HG03457 (cell line): ENCODE measurements around the gene PKD1L1.
"Not testable (repeated sequence)": the region's sequence is repeated elsewhere in the genome, so short reads cannot be mapped to it uniquely, and the experiment has no call there.

ENCODE experiments used
- ATAC-seq: cut with Tn5 transposase; IDR thresholded peaks from one replicate; pipeline ENCODE4 v1.9.1; 2021; ENCODE audit warnings: moderate number of reproducible peaks; ENCODE audit not compliant: unreplicated experiment

The PKD1L1 gene

DNA sequence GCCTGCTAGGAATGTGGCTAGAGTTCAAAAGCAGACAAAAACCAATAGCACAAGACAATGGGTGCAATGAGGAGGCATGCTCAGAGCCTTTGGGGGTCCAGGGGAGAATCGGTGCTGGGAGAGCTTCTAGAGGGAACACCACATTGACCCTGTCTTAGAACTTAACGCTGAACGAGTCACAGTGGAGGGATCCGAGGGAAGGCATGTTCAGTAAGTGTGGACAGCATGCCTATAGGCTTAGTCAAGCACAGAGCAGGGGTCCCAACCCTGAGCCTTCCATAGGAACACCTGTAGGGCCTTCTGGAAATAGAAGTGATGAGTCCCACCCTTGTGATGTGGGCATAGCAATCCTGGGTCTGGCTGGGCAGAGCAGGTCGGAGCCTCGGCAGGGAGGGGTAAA, 148.7 kb downstream of the PKD1L1 start:
- ATAC-seq = no peak

DNA sequence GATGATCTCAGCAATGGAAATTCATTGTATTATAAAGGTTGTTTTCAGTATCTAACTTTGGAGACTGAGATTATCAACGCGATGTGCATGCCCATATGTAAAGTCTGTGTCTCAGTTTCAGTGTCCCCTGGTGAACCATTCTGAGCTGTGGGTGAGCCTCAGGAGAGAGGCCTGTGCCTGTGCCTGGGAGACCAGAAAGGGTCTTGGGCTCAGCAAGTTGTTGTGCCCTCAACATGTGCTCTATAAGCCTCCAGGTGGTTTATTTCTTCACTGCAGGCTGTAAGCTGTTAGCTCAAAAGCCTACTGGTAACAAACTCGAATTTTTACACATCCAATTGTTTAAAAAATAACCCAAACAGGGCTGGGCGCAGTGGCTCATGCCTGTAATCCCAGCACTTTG, 151.9 kb downstream of the PKD1L1 start:
- no peak for ATAC-seq

DNA sequence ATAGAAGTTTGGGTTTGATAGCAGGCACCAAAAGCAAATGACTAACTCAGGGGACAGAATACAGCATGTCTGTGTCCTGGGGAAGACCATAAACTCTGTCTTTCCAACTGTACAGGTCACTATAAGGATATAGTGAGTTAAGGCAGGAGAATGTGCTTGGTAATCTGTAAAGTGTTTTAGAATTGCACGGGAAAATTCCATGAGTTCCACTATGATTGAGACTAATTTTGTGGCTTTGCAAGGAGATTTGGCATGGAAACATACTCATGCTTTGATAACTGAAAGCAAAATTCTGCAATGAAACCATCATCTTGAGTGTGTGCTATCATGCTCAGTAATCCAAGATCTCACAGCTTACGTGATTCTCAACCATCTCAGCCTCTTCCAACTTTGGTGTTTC, 152.6 kb downstream of the PKD1L1 start:
- ATAC-seq = no peak

DNA sequence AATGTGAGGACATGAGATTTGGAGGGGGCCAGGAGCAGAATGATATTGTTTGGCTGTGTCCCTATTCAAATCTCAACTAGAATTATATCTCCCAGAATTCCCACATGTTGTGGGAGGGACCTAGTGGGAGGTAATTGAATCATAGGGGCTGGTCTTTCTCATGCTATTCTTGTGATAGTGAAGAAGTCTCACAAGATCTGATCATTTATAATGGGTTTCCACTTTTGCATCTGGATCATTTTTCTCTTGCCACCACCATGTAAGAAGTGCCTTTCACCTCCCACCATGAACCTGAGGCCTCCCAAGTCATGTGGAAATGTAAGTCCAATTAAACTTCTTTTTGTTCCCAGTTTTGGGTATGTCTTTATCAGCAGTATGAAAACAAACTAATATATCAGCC, 153.1 kb downstream of the PKD1L1 start:
- not testable (repeated sequence) for ATAC-seq

DNA sequence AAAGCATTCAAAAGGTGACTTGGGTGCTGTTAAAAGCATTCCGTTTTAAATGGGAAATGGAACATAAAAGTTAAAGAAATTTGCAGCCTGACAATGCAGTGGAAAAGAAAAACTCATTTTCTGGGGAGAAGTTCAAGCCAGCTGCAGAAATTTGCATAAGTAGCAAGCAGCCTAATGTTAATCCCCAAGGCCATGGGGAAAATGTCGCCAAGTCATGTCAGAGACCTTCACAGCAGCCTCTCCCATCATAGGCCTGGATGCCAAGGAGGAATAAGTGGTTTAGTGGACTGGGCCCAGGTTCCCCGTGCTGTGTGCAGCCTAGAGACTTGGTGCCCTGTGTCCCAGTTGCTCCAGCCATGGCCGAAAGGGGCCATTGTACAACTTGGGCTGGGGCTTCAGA, 154.2 kb downstream of the PKD1L1 start:
- ATAC-seq = no peak

DNA sequence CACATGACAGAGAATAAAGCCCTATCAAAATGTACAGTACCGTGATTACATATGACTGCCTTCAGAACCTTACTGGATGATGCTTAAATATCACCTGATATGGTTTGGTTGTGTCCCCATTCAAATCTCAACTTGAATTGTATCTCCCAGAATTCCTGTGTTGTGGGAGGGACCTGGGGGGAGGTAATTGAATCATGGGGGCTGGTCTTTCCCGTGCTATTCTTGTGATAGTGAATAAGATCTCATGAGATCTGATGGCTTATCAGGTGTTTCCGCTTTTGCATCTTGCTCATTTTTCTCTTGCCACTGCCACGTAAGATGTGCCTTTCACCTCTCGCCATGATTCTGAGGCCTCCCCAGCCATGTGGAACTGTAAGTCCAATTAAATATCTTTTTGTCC, 155.1 kb downstream of the PKD1L1 start:
- ATAC-seq = not testable (repeated sequence)

DNA sequence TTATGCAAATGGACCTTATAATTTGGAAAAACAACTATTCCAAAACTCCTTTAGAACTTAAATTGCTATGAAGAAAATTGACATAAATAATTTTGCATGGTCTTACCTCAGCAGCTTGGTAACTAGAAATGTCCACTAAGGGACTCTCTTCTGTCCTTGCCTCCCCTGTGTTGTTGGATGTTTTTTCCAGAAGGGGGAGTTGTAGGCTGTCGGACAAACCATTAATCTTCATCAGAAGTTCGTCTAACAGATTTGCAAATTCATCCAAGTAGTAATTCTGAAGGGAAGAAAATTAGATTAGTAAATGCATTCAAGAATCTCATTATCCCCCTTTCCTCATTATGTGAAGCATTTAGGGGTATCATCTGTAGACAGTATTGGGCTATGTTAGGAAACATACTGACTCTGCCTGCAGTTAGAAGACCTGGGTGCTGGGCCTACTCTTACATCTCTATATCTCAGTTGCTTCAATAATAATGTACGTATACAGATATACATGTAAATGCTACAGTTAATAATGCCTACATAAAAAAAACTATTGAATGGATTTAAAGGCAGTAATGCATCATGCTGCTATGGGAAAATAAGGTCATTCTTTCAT, 155.6 kb downstream of the PKD1L1 start:
- no peak for ATAC-seq

DNA sequence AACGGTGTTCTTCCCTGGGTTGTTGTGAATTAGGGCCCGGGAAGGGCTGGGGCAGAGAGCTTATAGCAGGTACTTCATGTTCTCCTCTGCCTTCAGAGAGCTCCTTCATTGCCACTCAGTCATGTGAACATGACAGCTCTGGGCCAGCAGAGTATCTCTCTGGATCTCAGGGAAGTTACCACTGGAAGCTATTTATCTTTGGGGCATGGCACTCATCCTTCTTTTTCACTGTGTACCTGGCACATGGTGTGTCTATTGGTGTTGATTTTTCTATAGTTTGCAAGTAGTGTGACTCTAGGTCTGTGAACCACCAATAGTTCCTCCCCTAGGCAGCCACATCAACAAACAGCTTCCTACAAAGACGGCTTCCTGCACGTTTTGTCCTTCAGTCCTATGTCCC, 156.6 kb downstream of the PKD1L1 start:
- no peak for ATAC-seq

DNA sequence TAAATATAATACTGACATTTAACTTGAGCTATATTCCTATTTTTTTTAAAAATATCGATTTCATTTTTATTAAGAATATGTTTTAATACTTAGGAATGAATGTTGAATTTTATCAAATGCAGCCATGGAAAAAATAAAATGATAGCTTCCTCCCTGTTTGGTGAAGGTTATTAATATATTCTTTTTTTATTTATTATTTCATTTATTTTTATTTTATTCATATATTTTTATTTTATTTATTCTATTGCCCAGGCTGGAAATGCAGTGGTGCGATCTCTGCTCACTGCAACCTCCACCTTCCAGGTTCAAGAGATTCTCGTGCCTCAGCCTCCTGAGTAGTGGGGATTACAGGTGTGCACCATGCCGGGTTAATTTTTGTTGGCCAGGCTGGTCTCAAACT, 160.2 kb downstream of the PKD1L1 start:
- ATAC-seq = no peak

DNA sequence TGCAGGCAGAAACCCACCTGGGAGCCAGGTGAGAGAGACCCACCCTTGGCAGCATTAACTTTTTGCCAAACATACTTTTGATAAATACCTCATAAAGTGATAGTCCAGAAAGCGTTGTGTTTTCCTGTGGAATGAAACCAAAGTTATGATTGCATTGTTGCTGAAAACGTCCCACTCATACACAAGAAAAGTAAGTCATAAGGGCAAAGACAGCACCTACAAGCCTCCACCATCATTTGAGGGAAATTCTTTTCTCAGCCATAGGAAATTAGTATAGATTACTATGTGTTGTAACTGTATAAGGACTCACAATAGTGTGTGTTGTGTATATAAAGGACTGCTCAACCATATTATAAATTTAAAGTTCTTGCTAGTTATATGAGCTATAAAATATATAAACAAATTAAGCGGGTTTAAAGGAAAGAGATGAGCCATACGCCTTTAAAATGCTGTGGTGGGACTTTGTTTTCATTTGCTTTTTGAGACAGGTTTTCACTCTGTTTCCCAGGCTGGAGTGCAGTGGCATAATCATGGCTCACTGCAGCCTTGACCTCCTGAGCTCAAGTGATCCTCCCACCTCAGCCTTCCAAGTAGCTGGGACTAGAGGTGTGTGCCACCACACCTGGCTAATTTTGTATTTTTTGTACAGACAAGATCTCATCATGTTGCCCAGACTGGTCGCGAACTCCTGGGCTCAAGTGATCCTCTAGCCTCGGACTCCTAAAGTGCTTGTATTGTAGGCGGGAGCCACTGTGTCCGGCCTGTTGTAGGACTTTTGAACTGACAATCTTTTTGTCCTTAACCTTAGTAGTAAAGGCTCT, 160.8 kb downstream of the PKD1L1 start:
- ATAC-seq = no peak

DNA sequence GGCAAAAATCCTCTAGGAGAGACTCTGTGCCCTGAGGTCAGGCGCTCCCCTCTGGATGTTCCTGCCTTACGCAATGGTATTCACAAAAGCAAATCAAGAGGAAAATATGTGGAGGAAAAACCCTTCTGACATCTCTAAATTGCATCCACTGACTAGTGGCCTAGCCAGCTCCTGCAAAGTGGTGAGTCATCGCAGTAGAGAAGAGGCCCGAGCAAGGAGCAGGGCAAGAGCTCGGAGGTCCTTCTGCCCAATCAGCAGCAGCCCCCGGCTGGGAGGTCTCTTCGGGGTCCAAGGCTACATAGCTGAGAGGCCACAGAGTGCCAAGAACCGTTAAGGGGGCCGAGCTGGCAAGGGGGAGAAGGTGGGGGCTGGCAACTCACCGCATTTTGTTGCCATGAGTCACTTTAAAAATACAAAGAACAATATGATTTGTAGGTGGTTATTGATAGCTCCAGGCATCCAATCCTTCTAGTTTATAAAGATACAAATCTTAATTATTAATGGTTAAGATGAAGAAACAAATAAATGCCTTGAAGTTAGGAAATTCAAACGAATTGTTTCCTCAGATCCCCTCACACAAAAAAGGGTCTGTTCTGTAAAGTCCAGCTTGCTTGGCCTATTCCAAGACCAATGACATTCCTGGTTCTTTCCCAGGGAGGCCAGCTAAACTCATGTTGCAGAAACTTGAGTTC, 161.6 kb downstream of the PKD1L1 start:
- ATAC-seq = no peak

DNA sequence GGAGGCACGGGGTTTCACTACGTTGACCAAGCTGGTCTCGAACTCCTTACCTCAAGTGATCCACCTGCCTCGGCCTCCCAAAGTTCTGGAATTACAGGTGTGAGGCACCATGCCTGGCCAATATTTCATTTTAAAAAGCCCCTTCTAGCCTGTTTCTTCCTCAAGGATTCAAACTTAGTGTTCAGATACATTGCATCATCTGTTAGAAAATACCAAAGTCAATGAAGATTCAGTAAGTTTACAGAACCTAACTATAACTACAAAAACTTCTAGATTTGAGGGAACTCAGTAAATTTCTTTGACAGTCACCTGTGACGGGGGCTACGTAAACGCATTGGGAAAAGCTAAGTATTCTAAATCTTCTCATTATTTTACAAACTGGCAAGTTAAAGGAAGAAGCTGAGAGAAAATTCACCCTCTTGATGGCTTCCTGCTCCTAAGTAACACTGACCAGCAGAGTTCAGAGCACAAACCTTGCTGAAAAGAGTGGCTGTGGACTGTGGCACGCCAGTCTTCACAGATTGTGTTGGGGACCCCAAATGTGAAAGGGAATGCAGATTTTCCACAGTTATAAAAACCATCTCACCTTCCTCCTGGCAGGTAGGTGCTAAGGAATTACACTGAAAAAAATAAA, 162.2 kb downstream of the PKD1L1 start:
- no peak for ATAC-seq

DNA sequence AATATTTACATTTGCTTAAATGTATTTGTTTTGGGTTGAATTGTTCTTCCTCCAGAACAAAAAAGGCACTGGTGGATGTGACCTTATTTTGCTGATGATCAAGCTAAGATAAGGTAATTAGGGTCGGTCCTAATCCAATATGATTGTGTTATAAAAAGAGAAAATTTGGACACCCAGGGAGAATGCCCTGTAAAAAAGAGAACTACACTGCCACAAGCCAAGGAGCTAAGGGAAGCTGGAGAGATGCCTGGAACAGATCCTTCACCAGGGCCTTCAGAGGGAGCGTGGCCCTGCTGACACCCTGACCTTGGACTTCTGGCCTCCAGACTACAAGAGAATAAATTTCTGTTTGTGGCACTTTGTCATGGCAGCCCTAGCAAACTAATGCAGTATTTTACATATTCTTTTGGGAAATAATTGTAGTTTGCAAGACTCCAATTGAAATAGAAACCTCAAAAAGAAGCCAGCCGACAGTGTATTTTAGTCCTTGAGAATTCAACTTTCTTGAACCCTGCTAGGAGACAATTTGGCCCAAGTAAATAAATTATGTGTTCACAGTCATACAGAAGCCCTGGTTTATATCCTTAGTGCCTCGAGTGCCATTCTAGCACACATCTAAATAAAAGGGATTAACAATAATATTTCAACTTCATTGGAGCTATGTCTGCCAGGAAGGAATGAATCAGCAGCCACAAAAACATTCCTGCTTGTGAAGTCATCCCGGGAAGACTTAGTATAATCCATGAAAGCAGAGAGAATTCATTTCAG, 164.6 kb downstream of the PKD1L1 start:
- no peak for ATAC-seq

DNA sequence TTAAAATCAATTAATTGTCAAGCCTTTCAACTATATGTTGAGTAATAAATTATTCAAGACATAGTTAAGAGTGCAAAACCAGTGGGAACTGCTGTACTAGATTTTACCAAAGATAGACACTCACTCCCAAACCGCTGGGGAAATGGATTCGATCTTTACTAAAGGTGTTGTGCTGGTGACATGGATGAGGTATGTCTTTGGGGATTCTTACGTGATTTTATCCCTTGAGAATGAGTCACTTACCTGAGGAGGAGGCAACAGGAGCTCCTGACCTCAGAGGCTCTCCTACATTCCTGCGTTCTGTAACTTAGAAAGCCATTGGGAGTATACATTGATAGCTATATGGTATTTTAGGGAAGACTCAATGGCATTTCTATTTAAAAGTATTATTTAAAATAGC, 165.5 kb downstream of the PKD1L1 start:
- no peak for ATAC-seq

DNA sequence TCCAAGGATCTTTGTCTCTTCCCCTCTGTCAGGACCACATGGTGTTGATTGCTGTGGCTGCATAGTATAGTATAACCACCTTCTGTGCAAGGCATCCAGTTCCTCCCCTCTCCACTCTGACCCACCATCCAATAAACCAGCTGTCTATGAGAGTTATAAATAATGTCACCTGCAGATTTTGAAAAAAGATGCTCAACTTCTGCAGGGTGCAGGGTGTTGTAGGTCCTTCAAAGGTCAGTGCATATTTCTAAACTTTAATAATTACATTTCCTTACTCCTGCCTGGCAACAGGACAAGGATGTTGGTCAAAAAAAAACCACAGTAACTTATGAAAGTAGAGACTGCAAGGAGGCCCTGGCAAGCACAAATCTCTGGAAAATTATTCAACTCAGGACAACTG, 166.2 kb downstream of the PKD1L1 start:
- no peak for ATAC-seq

DNA sequence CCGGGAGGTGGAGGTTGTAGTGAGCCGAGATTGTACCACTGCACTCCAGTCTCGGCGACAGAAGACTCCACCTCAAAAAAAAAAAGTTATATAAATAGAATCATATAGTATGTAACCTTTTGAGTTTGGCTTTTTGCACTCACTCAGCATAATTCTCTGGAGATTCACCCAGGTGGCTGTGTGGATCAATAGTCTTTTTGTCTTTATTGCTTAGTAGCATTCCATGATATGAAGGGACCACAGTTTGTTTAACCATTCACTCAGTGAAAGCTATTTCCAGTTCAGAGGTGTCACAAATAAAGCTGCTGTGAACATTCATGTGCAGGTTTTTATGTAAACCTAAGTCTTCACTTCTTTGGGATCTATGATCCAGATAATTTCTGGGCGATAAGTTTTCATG, 167.7 kb downstream of the PKD1L1 start:
- no peak for ATAC-seq

DNA sequence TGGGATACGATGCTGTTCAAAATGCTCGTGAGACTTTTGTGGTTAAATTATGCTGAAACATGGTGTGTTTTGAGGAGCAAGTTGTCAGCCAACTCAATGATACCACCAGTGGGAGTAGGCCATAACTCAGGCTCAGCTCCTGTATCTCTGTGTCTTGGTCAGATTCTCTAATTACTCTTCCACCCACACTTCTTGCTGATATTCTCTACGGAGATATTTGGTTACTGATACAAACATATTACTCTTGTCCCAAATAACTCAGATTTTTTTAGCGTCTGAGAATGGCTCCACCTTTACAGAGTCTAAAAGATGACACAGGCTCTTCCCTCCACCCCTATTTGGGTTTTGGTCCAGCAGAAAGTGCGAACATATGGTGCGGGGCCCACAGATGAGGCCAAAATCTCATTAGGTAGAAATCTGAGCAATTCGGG, 168.9 kb downstream of the PKD1L1 start:
- no peak for ATAC-seq

DNA sequence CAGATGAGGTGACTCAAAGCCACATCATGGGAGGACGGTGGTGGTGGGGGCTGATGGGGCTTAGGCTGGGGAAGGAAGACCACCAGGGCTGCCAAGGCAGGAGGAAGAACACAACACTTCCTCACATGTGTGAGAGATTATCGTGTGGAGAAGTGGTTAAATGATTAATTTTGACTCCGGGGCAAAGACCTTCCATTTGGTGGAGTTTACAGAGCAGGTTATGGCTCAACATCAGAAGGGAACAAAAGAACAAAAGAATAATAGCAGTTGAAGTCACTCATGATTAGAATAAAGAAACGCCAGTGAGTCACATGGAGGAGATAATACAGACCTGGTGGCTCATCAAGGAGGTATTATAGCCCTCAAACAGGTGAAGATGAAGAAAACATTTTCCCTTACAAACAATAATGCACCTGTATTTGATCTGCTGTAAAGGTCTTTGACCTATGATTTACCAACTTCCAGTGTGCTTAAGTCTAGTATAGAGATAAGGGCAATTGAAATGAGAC, 170.1 kb downstream of the PKD1L1 start:
- ATAC-seq = no peak

DNA sequence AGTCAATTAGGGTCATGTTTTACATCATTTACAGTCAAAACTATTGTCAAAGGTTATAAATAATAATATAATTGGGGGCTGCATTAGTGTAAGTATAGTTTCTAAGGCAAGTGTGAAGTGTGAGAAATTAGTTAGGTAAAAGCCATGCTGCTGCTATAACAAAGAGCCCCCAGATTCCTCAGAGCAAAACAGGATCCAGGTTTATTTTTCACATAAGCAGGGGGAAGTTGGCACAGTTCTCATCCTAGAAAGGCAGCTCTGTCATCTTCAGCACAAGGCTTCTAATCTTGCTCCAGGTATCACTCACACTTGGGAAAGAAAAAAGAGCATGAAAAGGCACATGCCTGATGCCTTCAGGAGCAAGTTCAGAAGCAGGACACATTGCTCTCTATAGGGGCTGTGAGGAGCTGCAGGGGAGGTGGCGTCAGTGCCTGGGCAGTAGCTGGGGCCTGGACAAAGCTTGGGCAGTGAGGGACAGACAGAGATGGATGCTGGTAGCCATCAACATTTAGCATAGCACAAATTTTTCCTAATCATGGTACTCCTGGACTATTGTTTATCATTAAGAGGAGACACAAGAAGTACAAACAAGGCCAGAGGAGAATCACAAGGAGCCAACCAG, 170.6 kb downstream of the PKD1L1 start:
- no peak for ATAC-seq

DNA sequence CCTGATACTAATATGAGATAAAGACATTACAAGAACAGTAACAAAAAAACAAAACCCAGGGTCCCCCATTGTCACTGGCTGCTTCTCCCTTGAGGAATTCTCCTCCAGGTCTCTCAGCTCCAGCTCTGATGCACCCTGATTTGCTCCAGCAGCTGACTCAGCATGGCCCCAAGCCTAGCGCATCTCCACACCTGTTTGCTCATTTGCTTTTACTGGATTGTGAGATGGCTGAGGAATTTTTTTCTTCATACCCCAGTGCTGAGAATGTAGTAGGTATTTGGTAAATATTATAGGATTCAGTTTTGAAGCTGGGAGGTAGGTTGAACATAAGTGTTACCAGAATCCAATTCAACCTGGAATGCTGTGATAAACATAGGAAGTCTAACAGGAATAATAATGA, 171.9 kb downstream of the PKD1L1 start:
- ATAC-seq = no peak
